HUDEP-2 (cell line): ENCODE measurements around the gene SYNDIG1.

Source experiments
- DNase-seq, 76 experiments: peaks; one replicate each; lab custom pipeline; 2025; ENCODE audit not compliant: unreplicated experiment in 76 of 76; lab: John Stamatoyannopoulos, UW

SYNDIG1 gene

DNA sequence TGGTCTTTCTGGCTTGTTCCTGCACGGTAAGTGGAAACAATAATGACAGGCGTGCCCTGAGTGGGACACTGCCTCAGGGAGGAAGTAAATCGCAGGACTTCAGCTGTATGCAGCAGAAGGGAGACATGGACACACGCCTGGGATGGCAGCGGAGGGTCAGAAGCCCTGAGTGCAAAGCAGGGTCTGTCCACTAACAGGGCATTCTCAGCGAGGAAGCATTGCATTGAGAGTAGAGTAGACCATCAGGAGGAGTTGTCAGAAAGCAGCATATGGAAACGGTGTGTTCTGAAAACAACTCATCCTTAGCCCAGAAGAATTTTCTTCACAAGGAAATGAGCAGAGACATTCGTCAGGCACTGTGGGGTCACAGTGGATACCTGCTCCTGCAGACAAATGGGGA lies 134.0 kb downstream of the SYNDIG1 start:
- no peak for DNase-seq

DNA sequence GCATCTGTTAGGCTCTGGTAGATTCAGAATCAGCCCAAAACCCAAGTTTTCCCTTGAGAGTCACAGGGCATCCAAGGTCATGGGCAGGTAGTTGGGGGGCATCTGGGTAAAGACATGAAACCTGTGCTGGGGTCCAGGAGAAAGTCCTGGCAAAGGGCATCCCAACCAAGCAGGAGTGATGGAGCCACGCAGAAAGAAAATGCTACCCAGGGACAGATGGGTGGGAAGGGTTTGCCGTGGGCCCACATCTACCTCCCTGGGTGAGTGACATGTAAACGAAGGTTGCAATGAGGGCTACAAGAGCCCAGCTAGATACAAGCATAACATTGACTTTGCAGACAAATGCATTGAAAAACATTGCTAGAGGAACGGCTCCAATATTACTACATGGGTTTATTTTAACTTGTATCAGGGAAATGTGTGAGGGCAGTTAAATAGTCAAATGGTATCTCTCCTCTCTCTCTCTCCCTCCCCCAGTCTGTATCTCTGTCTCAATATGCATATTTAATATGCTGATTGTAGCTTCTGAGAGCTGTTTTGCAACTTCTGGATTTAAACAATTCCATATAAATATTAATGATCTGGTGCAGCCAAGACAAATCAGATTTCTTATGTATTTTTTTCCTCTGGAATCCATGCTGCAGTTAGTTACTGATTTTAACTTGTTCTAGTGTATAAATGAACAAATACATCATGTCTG lies 135.7 kb downstream of the SYNDIG1 start:
- no peak for DNase-seq

DNA sequence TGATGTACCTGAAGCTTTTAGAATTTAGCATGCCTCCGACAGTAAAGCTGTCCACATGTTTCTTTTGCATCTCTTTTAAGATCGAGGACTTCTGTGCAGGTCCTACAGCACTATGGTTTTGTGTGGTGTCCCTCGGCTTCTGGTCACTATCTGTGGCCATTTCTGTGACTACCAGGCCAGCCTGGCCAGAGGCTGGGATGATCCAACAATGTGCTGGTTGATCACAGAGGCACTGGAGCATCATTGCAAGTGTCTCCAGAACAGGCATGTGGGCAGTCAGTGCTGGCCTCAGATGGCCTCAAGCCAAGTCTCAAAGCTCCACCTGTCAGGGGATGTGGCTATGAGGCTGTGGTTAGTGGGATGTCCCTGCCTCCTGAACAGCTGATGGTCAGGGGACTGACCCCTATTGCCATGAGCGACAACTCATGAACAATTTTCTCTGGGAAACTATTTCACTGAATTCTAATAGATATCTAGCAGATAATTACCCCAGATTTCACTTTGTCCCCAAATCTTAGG lies 136.6 kb downstream of the SYNDIG1 start:
- no peak for DNase-seq

GRCh38 chr20:24607402-24607801 lies 138.0 kb downstream of the SYNDIG1 start:
- no peak for DNase-seq

DNA sequence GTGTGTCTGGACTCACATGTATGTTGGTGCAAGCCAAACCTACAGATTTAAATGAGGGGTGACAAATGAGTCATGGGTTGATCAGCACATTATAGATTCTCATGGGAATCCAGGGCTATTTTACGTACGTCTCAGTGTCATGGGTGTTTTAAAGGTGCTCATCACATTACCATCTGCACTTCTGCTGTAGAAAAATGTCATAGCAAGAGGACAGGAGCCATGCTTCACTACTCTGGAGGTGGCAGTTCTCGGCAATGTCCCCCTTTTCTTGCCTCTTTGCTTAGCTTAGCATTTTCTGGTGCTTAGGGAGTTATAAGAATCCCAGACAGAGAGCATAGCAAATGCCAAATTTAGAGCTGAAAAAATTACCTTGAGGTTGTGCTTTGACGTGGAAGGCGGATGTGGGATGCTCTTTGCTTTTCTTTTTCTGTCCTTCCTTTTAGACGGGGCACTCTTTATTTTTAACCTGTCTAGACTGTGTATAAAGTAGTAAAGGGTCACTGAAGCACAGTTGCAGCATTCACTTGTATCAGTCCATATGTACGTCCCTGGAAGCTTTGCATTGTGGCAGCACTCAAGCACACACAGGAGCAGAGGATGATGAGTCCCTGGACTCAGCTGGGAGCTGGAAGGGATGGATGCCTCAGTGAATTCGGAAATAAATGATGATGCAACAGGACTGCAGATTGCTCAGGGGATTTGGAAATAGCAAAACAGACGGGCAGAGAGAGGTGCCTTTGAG lies 139.7 kb downstream of the SYNDIG1 start:
- DNase-seq: no peak

- DNase-seq: no peak
These were observed 140.3 kb downstream of the SYNDIG1 start for GRCh38 chr20:24609757-24610156.

DNA sequence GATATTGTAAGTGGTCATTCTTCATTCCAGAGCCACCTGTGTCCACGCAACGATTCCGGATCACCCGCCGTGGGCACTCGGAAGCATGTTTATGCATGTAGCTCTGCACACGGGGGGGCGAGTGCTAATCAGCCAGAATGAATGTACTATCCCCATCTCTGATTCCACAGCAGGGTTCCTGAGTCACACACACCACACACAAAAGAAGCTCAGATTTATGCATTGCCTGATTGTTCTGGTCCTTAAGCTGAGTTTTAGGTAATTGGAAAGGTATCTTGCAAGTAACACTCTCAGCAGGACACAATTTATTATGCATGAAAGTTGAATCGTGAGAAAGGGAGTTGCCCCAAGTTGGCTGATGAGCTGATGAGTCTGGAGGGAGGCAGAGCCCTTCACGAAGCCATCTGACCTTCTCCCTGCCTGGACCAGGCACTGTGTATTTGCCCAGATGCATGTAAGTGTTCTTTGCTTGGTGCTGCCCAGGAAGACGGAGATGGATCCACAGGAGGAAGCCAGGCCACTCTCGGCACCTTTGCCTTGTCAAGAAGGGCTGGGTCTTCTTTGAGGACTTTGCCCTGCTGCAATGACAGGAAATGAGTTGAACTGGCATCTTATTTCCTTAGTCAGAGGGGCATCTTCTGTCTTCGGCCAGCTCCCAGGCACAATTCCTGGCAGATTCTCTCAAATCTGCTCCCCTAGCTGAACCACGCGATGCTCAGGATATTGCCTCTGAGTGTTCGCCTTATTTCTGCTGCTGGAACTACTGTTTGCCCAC lies 141.1 kb downstream of the SYNDIG1 start:
- DNase-seq: no peak

GRCh38 chr20:24611360-24612140 lies 142.1 kb downstream of the SYNDIG1 start:
- DNase-seq: no peak

GRCh38 chr20:24612799-24613775 lies 143.7 kb downstream of the SYNDIG1 start:
- DNase-seq: no peak

GRCh38 chr20:24614341-24614740 lies 144.9 kb downstream of the SYNDIG1 start:
- no peak for DNase-seq

DNA sequence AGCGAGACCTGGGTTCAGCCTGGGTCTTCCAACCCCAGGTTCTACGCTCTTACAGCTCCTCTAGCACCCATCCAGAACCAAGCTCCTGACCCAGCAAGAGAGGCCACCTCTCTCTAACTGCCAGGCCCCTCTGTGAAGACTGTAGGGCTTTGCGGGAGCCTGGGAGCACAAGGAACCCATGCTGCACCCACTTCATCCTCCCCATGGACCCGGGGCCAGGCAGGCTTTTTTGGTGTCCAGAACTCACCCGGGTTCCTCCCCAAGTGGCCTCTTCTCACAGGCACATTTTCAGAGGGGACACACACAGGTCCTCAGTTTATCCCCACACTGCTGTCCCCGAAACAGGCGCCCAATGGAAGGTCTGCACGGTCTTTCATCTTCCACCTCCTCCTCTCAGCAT lies 145.9 kb downstream of the SYNDIG1 start:
- no peak for DNase-seq

GRCh38 chr20:24616258-24617079 lies 147.0 kb downstream of the SYNDIG1 start:
- no peak for DNase-seq

- DNase-seq: no peak
These were observed 147.6 kb downstream of the SYNDIG1 start for GRCh38 chr20:24617080-24617432.

DNA sequence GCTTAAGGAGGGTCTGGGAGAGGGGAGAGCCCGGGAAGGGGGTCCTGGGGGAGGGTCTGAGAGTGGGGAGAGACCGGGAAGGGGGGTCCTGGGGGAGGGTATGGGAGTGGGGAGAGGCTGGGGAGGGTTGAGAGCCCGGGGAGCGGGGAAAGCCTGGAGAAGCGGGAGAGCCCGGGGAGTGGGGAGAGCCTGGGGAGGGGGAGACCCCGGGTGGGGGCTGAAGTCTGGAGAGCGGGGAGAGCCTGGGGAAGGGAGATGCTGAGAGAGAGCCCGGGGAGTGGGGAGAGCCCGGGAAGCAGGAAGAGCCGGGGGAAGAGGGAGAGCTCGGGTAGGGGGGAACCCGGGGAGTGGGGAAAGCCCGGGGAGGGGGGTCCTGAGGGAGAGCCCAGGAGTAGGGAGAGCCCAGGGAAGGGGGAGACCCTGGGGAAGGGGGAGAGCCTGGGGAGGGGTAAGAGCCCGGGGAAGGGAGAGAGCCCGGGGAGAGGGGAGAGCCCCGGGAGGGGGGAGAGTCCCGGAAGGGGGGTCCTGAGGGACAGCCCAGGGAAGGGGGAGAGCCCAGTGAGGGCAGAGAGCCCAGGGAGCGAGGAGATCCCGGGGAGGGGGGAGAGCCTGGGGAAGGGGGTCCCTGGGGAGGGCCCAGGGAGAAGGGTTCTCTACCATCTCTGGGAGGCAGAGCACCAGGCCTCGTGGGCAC lies 148.5 kb downstream of the SYNDIG1 start:
- no peak for DNase-seq

DNA sequence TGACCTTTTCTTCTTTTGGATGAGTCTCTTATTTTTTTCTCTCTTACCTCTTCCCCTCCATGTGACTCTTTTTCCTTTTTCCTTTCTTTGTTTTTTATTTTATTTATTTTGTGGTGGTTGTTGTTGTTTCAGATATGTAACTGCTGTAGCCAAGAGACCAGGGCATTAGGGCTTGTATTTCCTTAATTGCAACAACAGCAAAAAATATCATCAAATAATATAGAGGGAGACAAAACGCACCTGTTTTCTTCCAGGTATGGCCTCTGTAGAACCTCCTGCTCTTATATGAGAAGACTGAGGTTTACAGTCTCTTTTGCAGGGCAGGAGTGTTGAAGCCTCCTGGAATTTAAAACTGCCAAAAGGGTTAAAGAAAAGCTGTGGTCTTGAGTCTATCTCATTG lies 149.3 kb downstream of the SYNDIG1 start:
- no peak for DNase-seq

DNA sequence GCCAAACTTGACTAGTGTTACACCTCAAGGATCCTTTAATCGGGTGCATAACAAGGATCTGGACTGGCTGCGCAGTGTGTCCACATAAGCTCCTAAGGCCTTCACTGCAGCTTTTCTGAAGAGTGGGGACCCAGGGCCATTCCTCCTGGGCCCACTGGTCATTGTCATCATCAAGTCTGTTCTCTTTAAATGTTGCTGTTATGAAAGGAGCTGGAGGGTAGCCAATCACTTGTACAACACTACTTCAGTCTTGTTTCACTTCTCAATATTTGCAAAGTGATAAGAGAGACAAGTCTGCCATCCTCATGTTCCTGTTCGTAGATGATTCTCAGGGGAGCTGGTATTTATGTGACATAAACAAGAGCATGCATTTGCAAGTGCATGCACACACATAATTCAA lies 149.8 kb downstream of the SYNDIG1 start:
- DNase-seq: no peak

DNA sequence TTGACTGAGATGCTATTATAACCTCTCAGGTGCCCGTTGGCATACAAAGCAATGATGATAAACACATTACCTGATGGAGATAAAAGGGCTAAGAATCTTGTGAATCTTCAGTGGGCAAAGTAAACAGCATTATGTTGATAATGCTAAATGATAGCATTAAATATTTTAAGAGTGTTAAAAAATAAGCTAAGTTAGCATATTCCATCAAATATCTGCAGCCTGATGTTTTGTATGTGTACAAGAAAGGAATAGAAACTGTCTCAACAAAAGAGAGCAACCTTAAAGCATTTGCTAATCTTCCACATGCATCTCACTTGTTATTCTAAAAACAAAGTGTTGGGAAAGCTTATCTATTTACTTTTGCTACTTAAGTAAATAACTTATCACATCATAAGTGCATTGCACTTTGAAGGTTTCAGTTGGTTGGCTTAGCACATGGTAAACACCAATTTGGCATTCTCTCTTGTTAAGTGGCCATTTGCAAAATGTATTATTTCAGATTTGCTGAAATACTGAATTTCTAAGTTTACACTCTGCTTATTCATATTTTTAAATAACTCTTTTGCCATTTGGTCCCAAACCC lies 151.6 kb downstream of the SYNDIG1 start:
- no peak for DNase-seq

- DNase-seq: no peak
These were observed 153.4 kb downstream of the SYNDIG1 start for GRCh38 chr20:24622856-24623255.
